Skeletal muscle tissue (tissue), 4 donors: ENCODE results near the gene SLC30A1. TPM values are rescaled to one million over a fixed set of nuclear protein-coding genes. Genes with fewer than 3 reads are reported as not detected.

Experiments
- H3K27ac ChIP-seq: one replicate; pipeline ENCODE4 v1.7.0; 2013; ENCODE audit warnings: mild to moderate bottlenecking, low read depth, low read length, inconsistent platforms
- H3K27me3 ChIP-seq, 3 donors: one replicate each; pipeline ENCODE4 v1.7.0; 2013; ENCODE audit warnings: low read length in 3 of 3; ENCODE audit not compliant: control insufficient read depth in 3 of 3, insufficient read depth in 3 of 3
- H3K36me3 ChIP-seq, 3 donors: one replicate each; pipeline ENCODE4 v1.7.0; 2013; ENCODE audit warnings: low read length in 3 of 3; ENCODE audit not compliant: control insufficient read depth in 3 of 3, insufficient read depth in 3 of 3
- H3K4me1 ChIP-seq, 3 donors: one replicate each; pipeline ENCODE4 v1.7.0; 2013; ENCODE audit warnings: low read length in 3 of 3, mild to moderate bottlenecking in 3 of 3; ENCODE audit not compliant: control insufficient read depth in 3 of 3, insufficient read depth in 3 of 3
- H3K4me3 ChIP-seq, 3 donors: one replicate each; pipeline ENCODE4 v1.7.0; 2013; ENCODE audit warnings: low read length in 3 of 3
- H3K9ac ChIP-seq, 3 donors: one replicate each; pipeline ENCODE4 v1.7.0; 2013; ENCODE audit warnings: low read length in 3 of 3, mild to moderate bottlenecking in 3 of 3, moderate library complexity in 2 of 3, low read depth in 1 of 3
- H3K9me3 ChIP-seq, 3 donors: one replicate each; pipeline ENCODE4 v1.7.0; 2013; ENCODE audit warnings: low read length in 3 of 3; ENCODE audit not compliant: control insufficient read depth in 3 of 3
- total RNA-seq: library from RNA; depleted of rRNA; stranded (reverse); fragments of >200 nt; gene quantifications from one replicate; pipeline ENCODE4 v1.2.3, GENCODE V29; 2014
- donor health status: Osteomylitis.

The SLC30A1 gene
- total RNA-seq, 1 donor from 2014 or later = 16.2 TPM

- no peak overlapping the region for H3K9ac ChIP-seq
- H3K27ac ChIP-seq = no peak overlapping the region
- H3K4me3 ChIP-seq = no peak overlapping the region
- H3K4me1 ChIP-seq = peaks cover 3 to 6% (median 3%) of the 10 kb centered on the region in 3 donors
- H3K27me3 ChIP-seq = no peaks in the 10 kb centered on the region
- H3K9me3 ChIP-seq = no peaks in the 10 kb centered on the region
- no peaks in the 10 kb centered on the region for H3K36me3 ChIP-seq
Measured at GRCh38 chr1:211607754-211608473, 29.0 kb upstream of the SLC30A1 start.

- Histone ChIP-seq H3K9me3 (no peaks in the 10 kb centered on the region), H3K27ac (peak overlapping the region; percentile 4), H3K36me3 (no peaks in the 10 kb centered on the region), H3K4me3 (no peak overlapping the region), H3K9ac (no peak overlapping the region), H3K27me3 (no peaks in the 10 kb centered on the region), H3K4me1 (peaks cover 0 to 5% (median 0%) of the 10 kb centered on the region in 3 donors)
Measured at GRCh38 chr1:211606914-211607753, 28.2 kb upstream of the SLC30A1 start.

GRCh38 chr1:211606332-211606913, 27.5 kb upstream of the SLC30A1 start:
- no peaks in the 10 kb centered on the region for H3K9me3 ChIP-seq
- no peaks in the 10 kb centered on the region for H3K36me3 ChIP-seq
- H3K4me3 ChIP-seq = no peak overlapping the region
- no peaks in the 10 kb centered on the region for H3K27me3 ChIP-seq
- H3K9ac ChIP-seq = no peak overlapping the region
- no peak overlapping the region for H3K27ac ChIP-seq
- peaks cover 0 to 4% (median 0%) of the 10 kb centered on the region in 3 donors for H3K4me1 ChIP-seq

GRCh38 chr1:211605603-211606331, 26.8 kb upstream of the SLC30A1 start:
- Histone ChIP-seq H3K4me3 (no peak overlapping the region), H3K4me1 (no peaks in the 10 kb centered on the region), H3K27ac (no peak overlapping the region)

GRCh38 chr1:211605034-211605433, 26.1 kb upstream of the SLC30A1 start:
- Histone ChIP-seq H3K27me3 (no peaks in the 10 kb centered on the region), H3K9me3 (no peaks in the 10 kb centered on the region), H3K4me3 (no peak overlapping the region), H3K27ac (no peak overlapping the region), H3K9ac (no peak overlapping the region), H3K36me3 (no peaks in the 10 kb centered on the region), H3K4me1 (no peaks in the 10 kb centered on the region)

More at GRCh38 chr1:211605603-211606331, 26.8 kb upstream of the SLC30A1 start:
- H3K9ac ChIP-seq = no peak overlapping the region
- no peaks in the 10 kb centered on the region for H3K27me3 ChIP-seq
- no peaks in the 10 kb centered on the region for H3K36me3 ChIP-seq
- no peaks in the 10 kb centered on the region for H3K9me3 ChIP-seq

- no peak overlapping the region for H3K4me3 ChIP-seq
- H3K27ac ChIP-seq = no peak overlapping the region
- H3K36me3 ChIP-seq = no peaks in the 10 kb centered on the region
- H3K9me3 ChIP-seq = no peaks in the 10 kb centered on the region
- H3K4me1 ChIP-seq = no peaks in the 10 kb centered on the region
- no peak overlapping the region for H3K9ac ChIP-seq
- H3K27me3 ChIP-seq = no peaks in the 10 kb centered on the region
Measured at GRCh38 chr1:211604548-211604947, 25.6 kb upstream of the SLC30A1 start.

GRCh38 chr1:211603713-211604112, 24.8 kb upstream of the SLC30A1 start:
- Histone ChIP-seq H3K27ac (no peak overlapping the region), H3K27me3 (no peaks in the 10 kb centered on the region), H3K9ac (no peak overlapping the region), H3K36me3 (no peaks in the 10 kb centered on the region), H3K4me1 (no peaks in the 10 kb centered on the region), H3K4me3 (no peak overlapping the region), H3K9me3 (no peaks in the 10 kb centered on the region)

GRCh38 chr1:211603191-211603701, 24.3 kb upstream of the SLC30A1 start:
- no peak overlapping the region for H3K4me3 ChIP-seq
- no peaks in the 10 kb centered on the region for H3K36me3 ChIP-seq
- no peaks in the 10 kb centered on the region for H3K4me1 ChIP-seq
- no peaks in the 10 kb centered on the region for H3K27me3 ChIP-seq
- no peak overlapping the region for H3K27ac ChIP-seq
- no peak overlapping the region for H3K9ac ChIP-seq
- no peaks in the 10 kb centered on the region for H3K9me3 ChIP-seq

- no peaks in the 10 kb centered on the region for H3K4me1 ChIP-seq
- no peaks in the 10 kb centered on the region for H3K36me3 ChIP-seq
- H3K27ac ChIP-seq = no peak overlapping the region
- H3K9ac ChIP-seq = peak overlapping the region in 1 of 3 donors; percentile 16
- no peaks in the 10 kb centered on the region for H3K9me3 ChIP-seq
- no peaks in the 10 kb centered on the region for H3K27me3 ChIP-seq
- no peak overlapping the region for H3K4me3 ChIP-seq
Measured at GRCh38 chr1:211601982-211602670, 23.2 kb upstream of the SLC30A1 start.
